RWPE2 (cell line): ENCODE data around the gene CALCA.

Source experiments
- ATAC-seq: fragments of 200-7000 bp; cut with Tn5 transposase; 3 replicates; pipeline ENCODE4 v1.9.1; 2021; ENCODE audit warnings: low read depth
- DNase-seq: peaks from one replicate; pipeline ENCODE4 v3.0.0-alpha.2; 2020; ENCODE audit warnings: low spot score
- H3K27ac ChIP-seq: fragments of 450-650 bp; 2 replicates; pipeline ENCODE4 v1.5.1; 2017; ENCODE audit warnings: mild to moderate bottlenecking; ENCODE audit not compliant: poor library complexity, severe bottlenecking
- H3K27me3 ChIP-seq: fragments of 250-450 bp; sonication (Bioruptor Pico); 2 replicates; pipeline ENCODE4 v1.5.1; 2021; ENCODE audit warnings: mild to moderate bottlenecking, moderate library complexity; ENCODE audit not compliant: insufficient read depth, poor library complexity, severe bottlenecking
- H3K36me3 ChIP-seq: fragments of 250-450 bp; sonication (Bioruptor Pico); 2 replicates; pipeline ENCODE4 v1.5.1; 2020; ENCODE audit warnings: low read depth, mild to moderate bottlenecking, moderate library complexity
- H3K4me1 ChIP-seq: fragments of 250-450 bp; sonication (Bioruptor Pico); 2 replicates; pipeline ENCODE4 v1.5.1; 2021; ENCODE audit warnings: mild to moderate bottlenecking, moderate library complexity; ENCODE audit not compliant: insufficient read depth, poor library complexity, severe bottlenecking
- H3K4me3 ChIP-seq: fragments of 250-450 bp; sonication (Bioruptor Pico); 2 replicates; pipeline ENCODE4 v1.5.1; 2021; ENCODE audit warnings: mild to moderate bottlenecking, moderate library complexity; ENCODE audit not compliant: severe bottlenecking
- H3K9me3 ChIP-seq: fragments of 250-450 bp; sonication (Bioruptor Pico); 2 replicates; pipeline ENCODE4 v1.5.1; 2021; ENCODE audit warnings: mild to moderate bottlenecking, moderate library complexity; ENCODE audit not compliant: severe bottlenecking
- CTCF ChIP-seq: fragments of 450-650 bp; IDR thresholded peaks from one replicate; pipeline ENCODE4 v1.5.1; 2017; ENCODE audit warnings: mild to moderate bottlenecking, moderate library complexity; ENCODE audit not compliant: poor library complexity, severe bottlenecking

Gene CALCA

GRCh38 chr11:14930369-14930768 lies 41.8 kb downstream of the CALCA start:
- DNase-seq, result no peak
- no peak for TF ChIP-seq CTCF
- Histone ChIP-seq H3K9me3 (no peaks in the 10 kb centered on the region), H3K27me3 (peaks cover 3% of the 10 kb centered on the region), H3K4me1 (no peaks in the 10 kb centered on the region), H3K27ac (no peak overlapping the region), H3K4me3 (no peak overlapping the region), H3K36me3 (no peaks in the 10 kb centered on the region)
- ATAC-seq, result no peak

- TF ChIP-seq CTCF, result no peak
- H3K4me1 ChIP-seq, result no peaks in the 10 kb centered on the region
- H3K4me3 ChIP-seq, result no peak overlapping the region
- H3K27me3 ChIP-seq, result no peaks in the 10 kb centered on the region
- DNase-seq (no peak), ATAC-seq (peak; percentile 71; the same call in 2 of the 3 replicates)
- H3K27ac ChIP-seq, result no peak overlapping the region
- H3K9me3 ChIP-seq, result no peaks in the 10 kb centered on the region
- H3K36me3 ChIP-seq, result no peaks in the 10 kb centered on the region
Measured at GRCh38 chr11:14927146-14927545, 45.0 kb downstream of the CALCA start.

GRCh38 chr11:14924318-14924717 lies 47.8 kb downstream of the CALCA start:
- no peak for ATAC-seq

More at GRCh38 chr11:14924318-14924717, 47.8 kb downstream of the CALCA start:
- H3K27me3 ChIP-seq, result no peaks in the 10 kb centered on the region
- no peaks in the 10 kb centered on the region for H3K4me1 ChIP-seq
- no peak overlapping the region for H3K4me3 ChIP-seq
- no peak overlapping the region for H3K27ac ChIP-seq
- H3K9me3 ChIP-seq, result no peaks in the 10 kb centered on the region
- no peak for TF ChIP-seq CTCF
- no peak for DNase-seq
- no peaks in the 10 kb centered on the region for H3K36me3 ChIP-seq
